ENCODE data around the gene ZMYND19. TPM values are rescaled to one million over a fixed set of nuclear protein-coding genes. Genes with fewer than 3 reads are reported as not detected.

ZMYND19 gene
- total RNA-seq, 1 experiment from 2014 or later: 79.2 TPM

DNA sequence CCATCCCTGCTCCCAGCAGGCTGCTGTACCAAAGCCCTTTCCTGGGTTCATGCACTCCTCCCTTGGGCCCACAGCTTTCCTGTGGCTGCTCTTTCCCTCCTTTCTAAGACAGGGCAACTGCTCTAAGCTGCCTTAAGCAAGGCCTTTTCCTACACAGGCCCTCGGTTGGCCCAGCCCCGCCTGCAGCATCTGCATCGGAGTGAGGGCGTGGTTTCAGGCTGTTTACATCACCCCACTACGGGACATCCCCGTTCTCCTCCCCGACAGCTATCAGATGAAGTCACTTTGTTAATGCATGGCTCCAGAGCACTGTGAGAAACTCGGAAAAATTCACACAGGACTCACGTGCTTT, 15.0 kb downstream of the ZMYND19 start:
- Histone ChIP-seq H4K91ac (ENCODE audit: insufficient read length, low read depth, low read length) (no peak overlapping the region), H3K79me2 (ENCODE audit: insufficient read depth, low read length) (peaks cover 10% of the 10 kb centered on the region; the same call in 1 of the 2 replicates), H4K8ac (replicated peaks; ENCODE audit: insufficient read length, low read depth, low read length) (no peak overlapping the region), H3T11ph (ENCODE audit: low read length) (no peak overlapping the region), H4K20me1 (ENCODE audit: control insufficient read depth, insufficient read depth, insufficient read length) (no peaks in the 10 kb centered on the region), H3K56ac (ENCODE audit: insufficient read length, low read depth, low read length) (no peak overlapping the region), H3K23me2 (ENCODE audit: insufficient read length, low read depth, low read length, poor library complexity, severe bottlenecking) (peaks cover 12% of the 10 kb centered on the region), H2AFZ (ENCODE audit: low read length) (no peak overlapping the region), H3K79me1 (ENCODE audit: insufficient read depth, low read depth, low read length, poor library complexity, severe bottlenecking) (peaks cover 17% of the 10 kb centered on the region), H3K4ac (ENCODE audit: low read depth, low read length) (no peak overlapping the region), H2BK12ac (ENCODE audit: insufficient read length, low read depth, low read length) (no peak overlapping the region), H2BK120ac (ENCODE audit: low read depth, low read length, poor library complexity, severe bottlenecking) (no peak overlapping the region), H2BK5ac (ENCODE audit: insufficient read length, low read length) (no peak overlapping the region), H3K27me3 (ENCODE audit: insufficient read depth, low read length) (no peaks in the 10 kb centered on the region), H3K27ac (ENCODE audit: insufficient read length, low read depth, low read length) (no peak overlapping the region), H2BK15ac (ENCODE audit: low read depth, low read length) (no peak overlapping the region), H3K23ac (ENCODE audit: insufficient read length, low read depth, low read length) (no peak overlapping the region), H3K9me3 (ENCODE audit: control insufficient read depth, low read depth, low read length) (no peaks in the 10 kb centered on the region), H4K5ac (ENCODE audit: insufficient read length, low read depth, low read length) (no peak overlapping the region), H3K4me1 (ENCODE audit: insufficient read depth, low read length) (peaks cover 4% of the 10 kb centered on the region; the same call in 1 of the 2 replicates), H2BK20ac (ENCODE audit: low read depth, low read length, poor library complexity, severe bottlenecking) (no peak overlapping the region), H3K4me2 (ENCODE audit: insufficient read depth, insufficient read length, low read length) (no peak overlapping the region), H3K18ac (ENCODE audit: insufficient read length, low read depth, low read length) (no peak overlapping the region), H3K14ac (ENCODE audit: insufficient read depth, low read length) (no peak overlapping the region), H2AK5ac (ENCODE audit: insufficient read length, low read length) (no peak overlapping the region), H3K9ac (ENCODE audit: extremely low read depth, insufficient read length, low read length) (no peak overlapping the region)
- Mint-ChIP-seq H3K36me3 (ENCODE audit: insufficient read depth in 1 of 3, low read depth in 3 of 3) (peaks cover 44 to 62% (median 52%) of the 10 kb centered on the region in 3 experiments), H3K4me1 (peaks cover 18 to 24% of the 10 kb centered on the region in 2 experiments), H3K4me3 (peak overlapping the region in 1 of 2 experiments; percentile 27; a peak in 1 of 5 replicates), H3K27me3 (ENCODE audit: low read depth) (no peaks in the 10 kb centered on the region), H3K27ac (peak overlapping the region in 2 of 3 experiments; percentile 74 to 87; a peak in 3 of 7 replicates), H3K9me3 (no peaks in the 10 kb centered on the region)
- no peak for TF ChIP-seq CTCF (conservative IDR thresholded peaks at IDR 0.05)
- no peak for DNase-seq
- no CpG with 5 or more reads among the region's 9 CpGs for WGBS (ENCODE audit: extremely low coverage, insufficient read length, low lambda C conversion rate)

Measured in H9 (cell line).